Ammon's horn (tissue), 1 donor: ENCODE data around the gene NPHS2.

ENCODE experiments used
- DNase-seq: peaks from one replicate; pipeline ENCODE4 v3.0.0-alpha.2; 2016; ENCODE audit warnings: low spot score

NPHS2 gene

DNA sequence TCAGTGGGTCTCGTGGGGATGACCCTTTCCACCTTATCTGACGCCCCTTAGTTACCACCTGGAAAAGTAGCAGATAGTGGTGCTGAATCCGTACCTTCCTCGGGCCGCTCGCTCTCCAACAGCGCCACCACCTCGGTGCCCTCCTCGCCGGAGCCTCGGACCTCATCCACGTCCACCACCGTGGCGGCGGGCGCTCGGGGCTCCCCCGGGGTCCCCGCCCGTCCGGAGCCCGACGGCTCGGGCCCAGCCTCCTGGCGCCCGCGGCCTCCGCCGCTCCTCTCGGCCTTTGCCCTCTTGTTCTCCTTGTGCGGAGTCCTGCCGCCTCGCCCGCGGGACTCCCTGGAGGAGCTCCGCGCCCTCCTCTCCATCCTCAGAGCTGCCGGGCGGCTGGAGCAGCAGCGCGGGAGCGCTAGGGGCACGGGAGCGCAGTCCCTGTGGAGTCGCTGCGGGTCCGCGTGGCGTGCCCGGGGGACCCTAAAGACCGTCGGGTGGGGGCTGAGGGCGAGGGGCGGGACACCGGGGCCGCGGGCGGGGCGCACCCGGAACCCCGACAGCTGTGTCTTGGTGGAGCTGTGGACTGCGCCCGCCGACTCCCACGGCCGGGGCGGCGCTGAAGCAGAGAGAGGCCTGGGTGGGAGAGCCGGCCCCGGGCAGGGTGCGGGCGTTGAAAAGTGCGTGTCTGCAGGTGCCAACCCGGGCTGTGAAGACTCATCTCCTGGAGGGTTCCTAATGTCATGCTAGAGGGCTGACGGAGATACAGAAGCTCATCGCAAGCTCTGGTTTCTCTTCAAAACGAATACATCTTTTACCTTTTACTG is at the start of gene NPHS2:
NPHS2 (minus strand) TSS at position 452 of the 818 bp plus-strand sequence; CDS start at position 368, 84 bp downstream.
- DNase-seq: no peak

DNA sequence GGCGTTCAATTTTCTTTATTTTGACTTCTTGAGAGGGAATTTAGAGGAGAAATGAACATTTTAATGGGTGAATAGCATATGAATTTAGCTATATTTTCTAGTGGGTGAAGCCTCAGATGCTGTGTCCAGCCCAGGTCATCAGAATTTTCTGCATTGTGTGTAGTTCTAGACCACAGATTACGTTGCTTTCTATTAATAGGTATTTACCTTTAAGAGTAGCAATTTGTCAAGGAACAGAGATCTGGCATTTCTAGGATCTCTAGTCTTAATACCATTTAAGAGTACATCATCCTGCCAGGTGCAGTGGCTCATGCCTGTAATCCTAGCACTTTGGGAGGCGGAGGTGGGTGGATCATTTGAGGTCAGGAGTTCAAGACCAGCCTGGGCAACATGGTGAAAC is 36.6 kb upstream of the NPHS2 start:
- DNase-seq: no peak

DNA sequence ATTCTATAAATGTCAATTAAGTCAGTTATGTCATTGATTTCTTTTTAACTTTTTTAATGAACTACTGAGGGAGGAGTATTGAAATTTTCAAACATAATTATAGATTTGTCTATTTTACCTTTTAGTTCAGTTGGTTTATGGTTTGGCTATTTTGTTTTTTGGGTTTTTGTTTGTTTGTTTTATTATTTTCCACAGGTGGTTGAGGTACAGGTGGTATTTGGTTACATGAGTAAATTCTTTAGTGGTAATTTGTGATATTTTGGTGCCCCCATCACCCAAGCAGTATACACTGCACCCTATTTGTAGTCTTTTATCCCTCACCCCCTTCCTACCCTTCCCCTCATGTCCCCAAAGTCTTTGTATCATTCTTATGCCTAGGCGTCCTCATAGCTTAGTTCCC is 25.3 kb upstream of the NPHS2 start:
- DNase-seq: no peak

- peak; percentile 23 for DNase-seq
These were observed 24.0 kb upstream of the NPHS2 start for GRCh38 chr1:179599623-179600249.

DNA sequence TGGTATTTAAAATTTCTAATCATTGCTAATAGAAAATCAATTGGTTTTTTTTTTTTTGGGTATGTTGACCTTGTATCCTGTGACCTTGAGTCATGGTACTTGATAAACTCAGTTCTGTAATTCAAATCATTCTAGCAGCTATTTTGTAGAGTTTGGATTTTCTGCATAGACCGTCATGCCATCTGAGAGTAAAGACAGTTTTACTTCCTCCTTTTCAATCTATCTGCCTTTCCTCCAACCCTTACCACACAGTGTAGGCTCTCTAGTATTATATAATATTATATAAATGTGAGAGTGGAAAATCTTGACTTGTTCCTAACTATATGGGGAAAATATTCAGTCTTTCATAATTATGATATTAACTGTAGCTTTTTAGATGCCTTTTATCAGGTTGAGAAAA is 22.9 kb upstream of the NPHS2 start:
- no peak for DNase-seq

DNA sequence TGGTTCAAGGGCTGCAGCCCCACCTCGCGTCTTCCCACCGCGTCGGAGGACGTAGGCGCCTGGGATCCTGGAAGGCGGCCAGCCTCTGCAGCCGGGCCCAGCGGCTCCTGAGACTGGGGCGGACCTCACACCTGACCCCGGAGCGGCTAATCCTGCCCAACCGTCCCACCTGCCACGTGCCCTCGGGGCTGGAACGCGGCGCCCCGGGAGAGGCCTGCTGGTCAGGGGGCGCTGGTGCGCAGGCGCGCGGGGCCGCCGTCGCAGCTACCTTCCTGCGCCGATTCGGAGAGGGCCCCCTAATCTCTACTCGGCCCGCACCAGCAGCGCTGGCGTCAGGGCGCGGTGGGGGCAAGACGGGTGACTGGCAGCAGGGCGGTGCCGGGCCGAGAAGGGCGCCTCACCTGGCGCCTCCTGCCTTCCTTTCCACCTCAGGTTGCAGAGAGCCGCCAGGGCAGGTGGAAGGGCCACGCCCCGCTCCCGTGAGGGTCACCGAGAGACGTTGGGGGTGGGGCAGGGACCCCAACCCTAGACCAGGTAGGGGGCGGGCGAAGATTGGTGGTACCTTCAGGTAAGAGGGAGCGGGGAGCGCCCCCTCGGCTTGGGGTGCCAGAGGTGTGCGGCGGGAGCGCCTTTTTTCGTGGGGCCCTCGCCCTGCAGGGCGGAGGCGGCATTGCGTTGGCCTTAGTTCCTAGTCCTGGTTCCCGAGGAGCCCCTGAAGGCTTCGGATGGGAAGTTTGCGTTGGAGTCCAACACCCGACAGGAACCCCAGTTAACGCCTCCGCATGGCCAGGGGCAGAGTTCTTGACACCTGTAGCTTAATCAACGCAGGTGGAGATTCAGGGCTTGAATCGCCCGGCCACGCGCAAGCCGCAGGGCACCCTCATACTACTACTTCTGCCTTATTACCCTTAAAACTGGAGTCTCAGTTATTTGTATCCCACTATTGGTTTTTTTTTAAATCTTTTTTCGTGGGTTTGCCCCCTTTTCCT is 16.1 kb upstream of the NPHS2 start, which contains the start of gene TDRD5:
TDRD5 (plus strand) TSS at position 241 of the 989 bp plus-strand sequence. CDS start 784 bp downstream, outside the sequence.
- no peak for DNase-seq

DNA sequence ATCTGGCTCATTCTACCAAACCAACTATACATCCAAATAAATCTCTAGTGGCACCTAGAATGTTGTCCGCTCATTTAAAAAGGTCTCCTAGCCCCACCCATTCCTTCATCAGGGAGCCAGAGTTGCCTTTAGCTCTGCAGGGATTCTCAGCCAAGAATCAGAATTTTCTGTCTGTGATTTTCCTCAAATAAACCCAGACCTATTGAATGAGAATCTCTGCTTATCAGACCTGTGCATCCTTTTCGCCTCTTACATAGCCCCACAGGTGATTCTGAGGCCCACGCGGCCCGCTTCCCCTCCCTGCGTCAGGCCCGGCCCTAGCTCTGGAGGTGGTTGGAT is 15.5 kb upstream of the NPHS2 start:
- no peak for DNase-seq

DNA sequence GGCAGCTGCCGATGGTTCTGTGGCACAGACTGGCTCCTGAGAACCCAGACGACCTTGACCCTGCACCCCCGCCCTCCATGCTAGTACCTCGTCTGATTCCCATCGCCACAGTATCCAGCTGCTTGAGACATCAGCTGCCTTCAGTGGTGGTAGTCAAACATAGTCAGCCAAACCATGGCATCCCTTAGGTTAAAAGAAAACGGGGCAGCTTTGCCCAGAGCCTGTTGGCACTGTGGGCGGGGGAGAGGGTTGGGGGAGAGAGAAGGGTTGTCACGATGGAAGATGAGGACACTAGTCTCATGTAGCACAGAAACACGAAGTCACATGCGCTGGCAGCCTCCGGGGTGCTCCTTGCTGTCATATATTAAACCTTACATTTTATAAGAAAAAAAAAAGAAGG is 14.9 kb upstream of the NPHS2 start:
- no peak for DNase-seq

DNA sequence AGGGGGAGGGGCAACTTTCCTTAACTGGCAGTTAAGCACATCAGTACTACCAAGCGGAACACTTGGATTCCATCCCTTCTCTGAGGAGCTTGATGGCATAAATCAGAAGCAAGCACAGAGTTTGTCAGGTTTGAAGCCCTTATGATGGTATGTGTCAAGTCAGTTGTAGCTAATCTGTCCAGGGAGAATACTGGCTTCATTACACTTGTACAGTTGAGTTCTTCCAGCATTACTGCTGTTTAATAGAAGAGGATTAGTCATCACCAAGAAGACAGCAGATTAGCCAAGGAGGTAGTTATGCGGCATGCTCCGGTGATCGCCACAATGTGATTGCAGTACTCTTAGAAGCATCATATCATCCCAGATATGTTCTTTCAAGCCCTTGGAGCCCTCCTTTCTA is 13.8 kb upstream of the NPHS2 start:
- DNase-seq: no peak

DNA sequence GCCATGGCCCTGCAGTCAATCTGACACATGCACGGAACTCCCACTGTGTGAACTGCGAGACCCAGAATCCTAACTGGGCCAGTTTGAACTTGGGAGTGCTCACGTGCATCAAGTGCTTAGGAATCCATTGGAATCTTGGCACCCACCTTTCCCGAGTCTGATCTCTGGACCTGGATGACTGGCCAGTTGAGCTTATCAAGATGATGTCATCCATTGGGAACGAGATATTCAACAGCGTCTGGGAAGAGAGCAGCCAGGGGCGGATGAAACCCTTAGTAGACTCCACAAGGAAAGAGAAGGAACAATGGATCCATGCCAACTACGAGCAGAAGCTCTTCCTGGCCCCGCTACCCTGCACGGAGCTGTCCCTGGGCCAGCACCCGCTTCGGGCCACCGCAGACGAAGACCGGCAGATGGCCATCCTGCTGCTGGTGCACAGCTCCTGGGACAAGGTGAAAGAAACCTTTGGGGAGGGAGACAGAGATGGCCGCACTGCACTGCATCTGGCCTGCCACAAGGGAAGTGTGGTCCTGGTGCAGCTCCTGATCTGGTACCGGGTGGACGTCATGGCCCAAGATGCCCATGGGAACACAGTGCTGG is 12.8 kb upstream of the NPHS2 start:
- DNase-seq: no peak

GRCh38 chr1:179587336-179587735 is 11.6 kb upstream of the NPHS2 start:
- no peak for DNase-seq

- DNase-seq: peak; percentile 49
These were observed 10.5 kb upstream of the NPHS2 start for GRCh38 chr1:179586107-179586823.

DNA sequence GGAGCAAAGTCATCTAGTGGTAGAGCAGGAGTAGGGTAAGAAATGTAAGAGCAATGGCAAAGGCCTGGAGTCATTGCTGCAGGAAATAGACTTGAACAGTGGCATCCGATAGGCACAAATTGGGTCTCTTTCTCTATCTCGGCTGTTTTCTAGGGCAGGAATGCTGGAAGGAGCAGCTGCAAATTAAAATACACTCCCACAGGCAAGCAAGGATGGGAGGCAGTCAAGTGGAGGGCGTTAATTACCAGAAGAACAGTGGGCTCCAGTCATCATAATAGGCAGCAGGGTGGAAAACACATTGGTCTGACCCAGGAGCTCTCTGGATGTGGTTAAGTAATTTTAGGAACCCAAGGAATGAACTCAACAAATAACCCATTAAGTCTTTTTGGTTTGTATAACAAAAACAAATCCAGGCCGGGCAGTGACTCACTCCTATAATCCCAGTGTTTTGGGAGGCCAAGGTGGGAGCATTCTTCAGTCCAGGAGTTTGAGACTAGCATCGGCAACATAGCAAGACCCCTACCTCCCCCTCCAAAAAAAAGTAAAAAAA is 8.1 kb upstream of the NPHS2 start:
- no peak for DNase-seq

DNA sequence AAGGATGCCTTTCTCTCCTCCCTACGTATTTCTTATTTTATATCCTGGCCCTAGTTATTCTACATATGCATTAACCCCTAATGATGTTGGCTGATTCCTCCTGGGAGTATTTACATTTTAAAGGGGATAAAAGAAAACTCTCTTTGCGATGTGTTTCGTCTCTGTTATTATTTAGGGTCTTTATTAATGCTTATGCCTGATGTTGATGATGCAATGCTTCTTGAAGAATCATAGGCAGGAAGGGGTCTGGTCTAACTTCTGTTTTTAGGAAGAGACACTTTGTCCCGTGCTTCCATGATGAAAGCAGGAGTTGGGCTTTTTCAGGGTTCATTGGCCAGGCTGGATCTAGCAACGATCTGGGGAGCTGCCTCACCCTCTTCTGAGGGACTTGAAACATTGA is 761 bp upstream of the NPHS2 start:
- no peak for DNase-seq

DNA sequence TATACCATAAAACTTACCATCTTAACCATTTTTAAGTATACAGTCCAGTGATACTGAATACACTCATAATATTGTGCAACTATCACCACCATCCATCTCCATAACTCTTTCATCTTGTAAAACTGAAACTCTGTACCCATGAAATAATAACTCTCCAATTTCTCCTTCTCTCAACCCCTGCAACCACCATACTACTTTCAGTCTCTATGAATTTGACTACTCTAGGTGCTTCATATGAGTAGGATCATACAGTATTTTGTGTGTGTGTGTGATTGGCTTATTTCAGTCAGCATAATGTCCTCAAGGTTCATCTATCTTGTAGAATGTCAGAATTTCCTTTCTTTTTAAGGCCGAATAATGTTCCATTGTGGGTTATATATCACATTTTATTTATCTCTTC is 17.7 kb downstream of the NPHS2 start:
- no peak for DNase-seq

DNA sequence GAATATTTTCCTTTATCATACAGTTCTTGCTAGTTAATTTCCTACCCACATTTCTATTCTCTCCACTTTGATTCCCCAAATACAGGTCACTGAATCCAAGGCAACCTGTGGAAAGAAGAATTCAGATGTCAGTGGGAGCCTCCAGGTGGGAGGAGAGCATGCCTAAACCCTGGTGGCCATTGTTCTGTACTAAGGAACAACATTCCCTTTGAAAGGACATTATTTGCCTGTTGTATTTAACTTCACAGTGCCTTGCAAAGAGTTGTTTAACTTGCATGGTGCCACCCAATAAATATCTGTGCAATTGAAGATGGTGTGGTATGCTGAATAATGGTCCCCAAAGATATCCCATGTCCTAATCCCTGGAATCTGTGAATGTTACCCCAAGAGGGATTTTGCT is 21.3 kb downstream of the NPHS2 start:
- no peak for DNase-seq

DNA sequence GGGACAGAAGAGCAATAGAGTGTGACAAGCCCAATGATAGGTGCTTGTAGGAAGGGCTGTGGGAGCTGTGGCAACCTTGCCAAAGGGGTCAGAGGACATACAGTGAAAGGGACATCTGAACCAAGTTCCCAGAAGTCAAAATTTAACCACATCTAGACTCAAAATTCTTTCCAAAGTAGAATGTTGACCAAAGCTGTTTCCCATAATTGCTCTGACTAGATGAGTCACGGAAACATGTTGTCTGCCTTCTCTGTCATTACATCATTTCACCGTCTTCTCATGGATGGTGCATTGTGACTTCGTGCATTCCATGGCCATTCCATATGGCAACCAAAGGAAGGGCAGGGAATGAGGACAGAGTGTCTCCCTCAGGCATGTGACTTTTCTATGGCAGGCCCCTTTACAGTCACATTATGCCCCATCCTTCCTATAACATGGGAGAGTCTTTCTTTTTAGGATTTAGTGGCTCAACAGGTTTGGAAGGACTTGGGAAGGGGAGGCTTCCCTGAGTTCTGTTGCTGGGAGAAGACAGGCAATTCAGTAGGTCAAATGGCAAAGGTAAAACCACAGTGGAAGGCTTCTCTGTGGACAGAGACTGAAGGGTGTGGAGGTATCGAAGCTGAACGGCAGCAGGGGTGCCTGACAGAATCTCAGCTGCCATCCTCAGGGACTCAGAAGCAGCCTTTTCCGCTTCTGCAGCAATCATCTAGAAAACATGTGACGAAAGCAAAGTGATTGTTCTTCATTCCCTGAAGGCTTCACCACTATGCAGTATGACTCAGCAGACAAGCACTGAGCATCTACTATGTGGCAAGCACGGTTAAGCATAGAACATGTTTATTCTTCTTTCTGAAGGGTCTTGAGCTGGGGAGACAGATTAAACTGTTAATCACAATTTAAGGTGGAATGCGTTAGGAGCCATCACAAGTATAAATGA is 24.7 kb downstream of the NPHS2 start:
- no peak for DNase-seq

- DNase-seq: no peak
These were observed 26.4 kb downstream of the NPHS2 start for GRCh38 chr1:179549368-179549700.

DNA sequence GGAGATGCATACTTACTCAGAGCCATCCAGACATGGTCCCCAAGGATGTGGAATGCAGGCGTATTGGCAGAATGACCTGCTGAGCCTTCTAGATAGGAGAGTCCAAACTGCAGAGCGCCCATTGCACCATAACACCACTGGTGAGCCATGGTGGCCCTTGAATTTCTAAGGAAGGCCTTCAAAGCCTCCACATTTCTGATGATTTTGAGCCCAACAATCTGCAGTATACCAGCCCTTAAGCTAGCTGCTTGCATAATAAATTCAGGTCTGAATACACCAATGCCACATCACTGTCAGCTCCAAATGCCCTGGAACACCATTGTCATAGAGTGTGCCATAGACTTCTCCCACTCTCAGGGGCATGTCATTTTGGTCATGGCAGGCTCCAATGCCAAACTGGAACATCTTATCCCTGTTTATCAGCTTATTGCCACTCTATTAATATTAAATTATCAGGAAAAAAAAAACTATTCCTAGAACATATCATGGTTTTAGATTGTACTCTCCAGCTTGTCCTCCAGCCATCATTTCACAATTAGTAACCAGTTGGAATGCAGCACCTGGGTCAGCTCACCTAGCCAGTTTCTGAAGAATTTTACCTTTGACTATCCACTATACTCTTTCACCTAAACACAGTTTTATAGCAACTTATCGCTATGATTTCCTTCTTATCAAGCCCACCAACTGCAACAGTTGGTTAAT is 26.9 kb downstream of the NPHS2 start:
- DNase-seq: no peak
